HepG2 (cell line): Measurements from ENCODE around the gene CAPN15. TPM values are rescaled to one million over a fixed set of nuclear protein-coding genes. Genes with fewer than 3 reads are reported as not detected.

Source experiments
- AGO2 ChIP-seq: fragments of 200-400 bp; formaldehyde crosslinking; optimal IDR thresholded peaks from 2 replicates; pipeline ENCODE3; 2017; ENCODE audit warnings: mild to moderate bottlenecking, low read depth, low read length, moderate library complexity
- DR1 ChIP-seq: sonication (generic); formaldehyde crosslinking; IDR thresholded peaks from 2 replicates; pipeline ENCODE4 v1.8.0; 2021; ENCODE audit warnings: mild to moderate bottlenecking, missing genetic modification reagents, inconsistent platforms
- ESRRA ChIP-seq: sonication (generic); formaldehyde crosslinking; IDR thresholded peaks from 2 replicates; pipeline ENCODE4 v1.5.1; 2020; ENCODE audit warnings: mild to moderate bottlenecking, low read depth, missing genetic modification reagents
- IRF2 ChIP-seq: IDR thresholded peaks from 2 replicates; pipeline ENCODE4 v1.6.1; 2018; ENCODE audit warnings: missing genetic modification reagents, missing compliant biosample characterization
- JARID2 ChIP-seq: sonication (generic); formaldehyde crosslinking; IDR thresholded peaks from 2 replicates; pipeline ENCODE4 v1.8.1; 2023; ENCODE audit warnings: missing genetic modification reagents, inconsistent platforms; ENCODE audit not compliant: insufficient replicate concordance
- KAT8 ChIP-seq: IDR thresholded peaks from 2 replicates; pipeline ENCODE4 v1.6.1; 2016; ENCODE audit warnings: missing genetic modification reagents, missing compliant biosample characterization
- KDM5A ChIP-seq: fragments of 200-600 bp; sonication (generic); IDR thresholded peaks from 2 replicates; pipeline ENCODE4 v1.7.0; 2018; ENCODE audit warnings: antibody characterized with exemption, mild to moderate bottlenecking, low read length, borderline replicate concordance
- NFATC3 ChIP-seq: sonication (generic); formaldehyde crosslinking; IDR thresholded peaks from 2 replicates; pipeline ENCODE4 v1.5.1; 2020; ENCODE audit warnings: mild to moderate bottlenecking, missing genetic modification reagents
- NR2C2 ChIP-seq: sonication (generic); formaldehyde crosslinking; IDR thresholded peaks from 2 replicates; pipeline ENCODE4 v1.4.0; 2020; ENCODE audit warnings: missing genetic modification reagents, mild to moderate bottlenecking, moderate library complexity, borderline replicate concordance
- SCMH1 ChIP-seq: sonication (generic); formaldehyde crosslinking; IDR thresholded peaks from 2 replicates; pipeline ENCODE4 v1.9.0; 2021; ENCODE audit warnings: missing genetic modification reagents, mild to moderate bottlenecking, borderline replicate concordance
- SOX6 ChIP-seq, 2 experiments: fragments of 450-650 bp in 1 of 2; sonication (generic) in 1 of 2; formaldehyde crosslinking in 1 of 2; IDR thresholded peaks; 2 replicates each; pipeline versions ENCODE4 v1.4.0 to v1.6.1; 2017 to 2020; ENCODE audit warnings: antibody characterized with exemption in 1 of 2, mild to moderate bottlenecking in 1 of 2, missing genetic modification reagents in 1 of 2
- STAG1 ChIP-seq: sonication (generic); formaldehyde crosslinking; IDR thresholded peaks from 2 replicates; pipeline ENCODE4 v1.4.0; 2020; ENCODE audit warnings: missing genetic modification reagents
- ZNF235 ChIP-seq: sonication (generic); formaldehyde crosslinking; IDR thresholded peaks from 2 replicates; pipeline ENCODE4 v1.8.1; 2023; ENCODE audit warnings: mild to moderate bottlenecking, missing genetic modification reagents, borderline replicate concordance
- ZNF383 ChIP-seq: sonication (generic); formaldehyde crosslinking; IDR thresholded peaks from 2 replicates; pipeline ENCODE4 v1.4.0; 2020; ENCODE audit warnings: missing genetic modification reagents, mild to moderate bottlenecking, borderline replicate concordance
- ZNF558 ChIP-seq: sonication (generic); formaldehyde crosslinking; IDR thresholded peaks from 2 replicates; pipeline ENCODE4 v1.9.0; 2022; ENCODE audit warnings: mild to moderate bottlenecking, missing genetic modification reagents, borderline replicate concordance
- ZNF788 ChIP-seq: sonication (generic); formaldehyde crosslinking; IDR thresholded peaks from 2 replicates; pipeline ENCODE4 v1.5.0; 2020; ENCODE audit warnings: mild to moderate bottlenecking, missing genetic modification reagents, borderline replicate concordance
- ZSCAN21 ChIP-seq: sonication (generic); formaldehyde crosslinking; IDR thresholded peaks from 2 replicates; pipeline ENCODE4 v1.8.0; 2022; ENCODE audit warnings: mild to moderate bottlenecking, missing genetic modification reagents, moderate library complexity, borderline replicate concordance
- polyA plus RNA-seq, 8 experiments: library from polyadenylated mRNA; depleted of rRNA in 3 of 8; stranded (reverse) in 7 of 8; unstranded in 1 of 8; fragments of >200 nt; fragmentation: Illumina TruSeq in 4 of 8; extraction: Trizol in 4 of 8; gene quantifications; 2 replicates each; pipeline versions ENCODE4 v1.2.1 to v1.2.3, GENCODE V29; 2011 to 2016; ENCODE audit warnings: low read depth in 4 of 8, missing spikeins in 1 of 8, mixed read lengths in 1 of 8; ENCODE audit not compliant: insufficient read depth in 1 of 8
- total RNA-seq, 5 experiments: library from RNA; depleted of rRNA; stranded (reverse); fragments of >200 nt; fragmentation: Illumina TruSeq; extraction: Trizol; gene quantifications; 2 replicates each; pipeline ENCODE4 v1.2.3, GENCODE V29; 2016; ENCODE audit warnings: low read depth in 1 of 5
- TF ChIP-seq, protein P1 (sequence below): sonication (generic); formaldehyde crosslinking; IDR thresholded peaks from 2 replicates; pipeline ENCODE4 v1.4.0; 2020; ENCODE audit warnings: mild to moderate bottlenecking, missing genetic modification reagents
- TF ChIP-seq, protein P2 (sequence below): sonication (generic); formaldehyde crosslinking; IDR thresholded peaks from 2 replicates; pipeline ENCODE4 v1.5.1; 2020; ENCODE audit warnings: mild to moderate bottlenecking, missing genetic modification reagents, moderate library complexity

The CAPN15 gene
- total and polyA plus RNA-seq, 2 of the 13 experiments (the other 11 are each of a cell fraction or from before 2014, with no cell fraction given), result 14.9 to 24.5 TPM

DNA sequence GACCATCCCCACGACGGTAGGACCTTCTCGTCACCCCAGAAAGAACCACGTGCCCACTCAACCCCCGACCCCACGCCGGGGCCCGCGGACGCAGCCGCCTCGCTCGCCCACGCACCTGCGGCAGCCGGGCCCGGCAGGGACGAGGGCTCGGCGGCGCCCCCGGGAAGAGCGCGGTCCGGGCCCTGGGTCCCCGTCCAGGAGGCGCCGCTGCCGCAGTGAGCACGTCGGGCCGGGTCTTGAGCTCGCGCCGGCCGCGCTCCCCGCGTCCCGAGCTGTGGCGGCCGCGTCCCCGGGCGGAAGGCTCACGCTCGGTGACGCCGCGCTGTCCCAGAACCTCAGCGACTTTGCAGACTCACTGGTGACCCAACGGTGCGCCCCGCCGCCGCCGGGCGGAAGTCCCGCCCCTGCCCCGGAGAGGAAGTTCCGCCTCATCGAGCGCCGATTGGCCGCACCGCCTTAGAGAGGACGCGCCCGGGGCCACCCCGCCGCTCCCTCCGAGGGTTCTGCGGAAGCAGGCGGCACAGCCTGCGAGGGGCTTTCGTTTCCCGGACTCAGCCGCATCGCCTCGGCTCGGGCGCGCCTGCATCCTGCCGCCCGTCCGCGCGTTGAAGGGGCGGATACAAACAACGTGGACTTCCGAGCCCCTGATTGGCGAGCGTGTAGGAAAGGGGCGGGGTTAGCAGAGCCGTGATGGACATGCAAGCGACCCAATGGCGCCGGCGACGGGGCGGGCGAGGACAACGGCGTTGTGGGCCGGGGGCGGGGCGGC is 61.6 kb downstream of the CAPN15 start (continued):
- TF ChIP-seq ZSCAN21 (CRISPR knock-in tag) (peak; percentile 61; the same call in 1 of the 2 replicates), ZNF235 (CRISPR knock-in tag) (peak; percentile 90; the same call in 1 of the 2 replicates), KAT8 (CRISPR knock-in tag) (peak; percentile 73; the same call in 1 of the 2 replicates), ZNF788 (CRISPR knock-in tag) (peak; percentile 17; the same call in 1 of the 2 replicates), STAG1 (CRISPR knock-in tag) (0 out of 2 replicates have a peak, but pooled peaks have one; percentile 11), ZNF383 (CRISPR knock-in tag) (0 out of 2 replicates have a peak, but pooled peaks have one; percentile 76), JARID2 (CRISPR knock-in tag) (peak; percentile 38), IRF2 (0 out of 2 replicates have a peak, but pooled peaks have one; percentile 12), SCMH1 (CRISPR knock-in tag) (no peak), ZNF558 (CRISPR knock-in tag) (0 out of 2 replicates have a peak, but pooled peaks have one; percentile 60), NFATC3 (peak; percentile 42; the same call in 1 of the 2 replicates), SOX6 (IDR thresholded peaks at IDR 0.05) (no peak), SOX6 (CRISPR knock-in tag; IDR thresholded peaks at IDR 0.05) (peak; percentile 67), ESRRA (CRISPR knock-in tag) (peak; percentile 66), DR1 (CRISPR knock-in tag) (peak; percentile 69; the same call in 1 of the 2 replicates), NR2C2 (CRISPR knock-in tag) (peak; percentile 84), KDM5A (peak; percentile 91; the same call in 1 of the 2 replicates), AGO2 (peak; percentile 66)
- TF ChIP-seq, protein P1, sequence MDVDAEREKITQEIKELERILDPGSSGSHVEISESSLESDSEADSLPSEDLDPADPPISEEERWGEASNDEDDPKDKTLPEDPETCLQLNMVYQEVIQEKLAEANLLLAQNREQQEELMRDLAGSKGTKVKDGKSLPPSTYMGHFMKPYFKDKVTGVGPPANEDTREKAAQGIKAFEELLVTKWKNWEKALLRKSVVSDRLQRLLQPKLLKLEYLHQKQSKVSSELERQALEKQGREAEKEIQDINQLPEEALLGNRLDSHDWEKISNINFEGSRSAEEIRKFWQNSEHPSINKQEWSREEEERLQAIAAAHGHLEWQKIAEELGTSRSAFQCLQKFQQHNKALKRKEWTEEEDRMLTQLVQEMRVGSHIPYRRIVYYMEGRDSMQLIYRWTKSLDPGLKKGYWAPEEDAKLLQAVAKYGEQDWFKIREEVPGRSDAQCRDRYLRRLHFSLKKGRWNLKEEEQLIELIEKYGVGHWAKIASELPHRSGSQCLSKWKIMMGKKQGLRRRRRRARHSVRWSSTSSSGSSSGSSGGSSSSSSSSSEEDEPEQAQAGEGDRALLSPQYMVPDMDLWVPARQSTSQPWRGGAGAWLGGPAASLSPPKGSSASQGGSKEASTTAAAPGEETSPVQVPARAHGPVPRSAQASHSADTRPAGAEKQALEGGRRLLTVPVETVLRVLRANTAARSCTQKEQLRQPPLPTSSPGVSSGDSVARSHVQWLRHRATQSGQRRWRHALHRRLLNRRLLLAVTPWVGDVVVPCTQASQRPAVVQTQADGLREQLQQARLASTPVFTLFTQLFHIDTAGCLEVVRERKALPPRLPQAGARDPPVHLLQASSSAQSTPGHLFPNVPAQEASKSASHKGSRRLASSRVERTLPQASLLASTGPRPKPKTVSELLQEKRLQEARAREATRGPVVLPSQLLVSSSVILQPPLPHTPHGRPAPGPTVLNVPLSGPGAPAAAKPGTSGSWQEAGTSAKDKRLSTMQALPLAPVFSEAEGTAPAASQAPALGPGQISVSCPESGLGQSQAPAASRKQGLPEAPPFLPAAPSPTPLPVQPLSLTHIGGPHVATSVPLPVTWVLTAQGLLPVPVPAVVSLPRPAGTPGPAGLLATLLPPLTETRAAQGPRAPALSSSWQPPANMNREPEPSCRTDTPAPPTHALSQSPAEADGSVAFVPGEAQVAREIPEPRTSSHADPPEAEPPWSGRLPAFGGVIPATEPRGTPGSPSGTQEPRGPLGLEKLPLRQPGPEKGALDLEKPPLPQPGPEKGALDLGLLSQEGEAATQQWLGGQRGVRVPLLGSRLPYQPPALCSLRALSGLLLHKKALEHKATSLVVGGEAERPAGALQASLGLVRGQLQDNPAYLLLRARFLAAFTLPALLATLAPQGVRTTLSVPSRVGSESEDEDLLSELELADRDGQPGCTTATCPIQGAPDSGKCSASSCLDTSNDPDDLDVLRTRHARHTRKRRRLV (CRISPR knock-in tag), result peak; percentile 26; the same call in 1 of the 2 replicates
- TF ChIP-seq, protein P2, sequence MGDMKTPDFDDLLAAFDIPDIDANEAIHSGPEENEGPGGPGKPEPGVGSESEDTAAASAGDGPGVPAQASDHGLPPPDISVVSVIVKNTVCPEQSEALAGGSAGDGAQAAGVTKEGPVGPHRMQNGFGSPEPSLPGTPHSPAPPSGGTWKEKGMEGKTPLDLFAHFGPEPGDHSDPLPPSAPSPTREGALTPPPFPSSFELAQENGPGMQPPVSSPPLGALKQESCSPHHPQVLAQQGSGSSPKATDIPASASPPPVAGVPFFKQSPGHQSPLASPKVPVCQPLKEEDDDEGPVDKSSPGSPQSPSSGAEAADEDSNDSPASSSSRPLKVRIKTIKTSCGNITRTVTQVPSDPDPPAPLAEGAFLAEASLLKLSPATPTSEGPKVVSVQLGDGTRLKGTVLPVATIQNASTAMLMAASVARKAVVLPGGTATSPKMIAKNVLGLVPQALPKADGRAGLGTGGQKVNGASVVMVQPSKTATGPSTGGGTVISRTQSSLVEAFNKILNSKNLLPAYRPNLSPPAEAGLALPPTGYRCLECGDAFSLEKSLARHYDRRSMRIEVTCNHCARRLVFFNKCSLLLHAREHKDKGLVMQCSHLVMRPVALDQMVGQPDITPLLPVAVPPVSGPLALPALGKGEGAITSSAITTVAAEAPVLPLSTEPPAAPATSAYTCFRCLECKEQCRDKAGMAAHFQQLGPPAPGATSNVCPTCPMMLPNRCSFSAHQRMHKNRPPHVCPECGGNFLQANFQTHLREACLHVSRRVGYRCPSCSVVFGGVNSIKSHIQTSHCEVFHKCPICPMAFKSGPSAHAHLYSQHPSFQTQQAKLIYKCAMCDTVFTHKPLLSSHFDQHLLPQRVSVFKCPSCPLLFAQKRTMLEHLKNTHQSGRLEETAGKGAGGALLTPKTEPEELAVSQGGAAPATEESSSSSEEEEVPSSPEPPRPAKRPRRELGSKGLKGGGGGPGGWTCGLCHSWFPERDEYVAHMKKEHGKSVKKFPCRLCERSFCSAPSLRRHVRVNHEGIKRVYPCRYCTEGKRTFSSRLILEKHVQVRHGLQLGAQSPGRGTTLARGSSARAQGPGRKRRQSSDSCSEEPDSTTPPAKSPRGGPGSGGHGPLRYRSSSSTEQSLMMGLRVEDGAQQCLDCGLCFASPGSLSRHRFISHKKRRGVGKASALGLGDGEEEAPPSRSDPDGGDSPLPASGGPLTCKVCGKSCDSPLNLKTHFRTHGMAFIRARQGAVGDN (CRISPR knock-in tag), result peak; percentile 47
